GM12892 (cell line): ENCODE data around the gene RAVER1.

Experiments used
- POLR2A ChIP-seq: IDR thresholded peaks from 2 replicates; pipeline ENCODE4 v1.6.1; 2011; ENCODE audit warnings: low read depth, low read length, control low read depth
- POLR2AphosphoS5 ChIP-seq: IDR thresholded peaks from 2 replicates; pipeline ENCODE4 v1.6.1; 2011; ENCODE audit warnings: low read depth, low read length, control low read depth
- TAF1 ChIP-seq: IDR thresholded peaks from 2 replicates; pipeline ENCODE4 v1.6.1; 2011; ENCODE audit warnings: low read depth, mild to moderate bottlenecking, control low read depth, low read length, borderline replicate concordance

GRCh38 chr19:10305139-10305806, 28.1 kb downstream of the RAVER1 start:
- no peak for TF ChIP-seq TAF1
- TF ChIP-seq POLR2AphosphoS5: no peak
- TF ChIP-seq POLR2A: no peak
